Measurements from ENCODE around the gene MLLT1.

GRCh38 chr19:6270076-6270745 is 9.6 kb downstream of the MLLT1 start:
- no peak for TF ChIP-seq POLR2A (IDR thresholded peaks at IDR 0.05)
- TF ChIP-seq CTCF (IDR thresholded peaks at IDR 0.05), result no peak

All from lower leg skin (tissue), 3 donors.